Left kidney (tissue), 2 donors: ENCODE data around the gene CADPS. TPM values are rescaled to one million over a fixed set of nuclear protein-coding genes. Genes with fewer than 3 reads are reported as not detected.

ENCODE experiments used
- DNase-seq: peaks from one replicate; pipeline ENCODE4 v3.0.0-alpha.2; 2013
- polyA plus RNA-seq: library from polyadenylated mRNA; unstranded; fragments of 120-200 nt; gene quantifications from one replicate; pipeline ENCODE4 v1.2.1, GENCODE V29; 2013; ENCODE audit not compliant: insufficient read length

CADPS gene
- polyA plus RNA-seq, 1 donor = 5.0 TPM

DNA sequence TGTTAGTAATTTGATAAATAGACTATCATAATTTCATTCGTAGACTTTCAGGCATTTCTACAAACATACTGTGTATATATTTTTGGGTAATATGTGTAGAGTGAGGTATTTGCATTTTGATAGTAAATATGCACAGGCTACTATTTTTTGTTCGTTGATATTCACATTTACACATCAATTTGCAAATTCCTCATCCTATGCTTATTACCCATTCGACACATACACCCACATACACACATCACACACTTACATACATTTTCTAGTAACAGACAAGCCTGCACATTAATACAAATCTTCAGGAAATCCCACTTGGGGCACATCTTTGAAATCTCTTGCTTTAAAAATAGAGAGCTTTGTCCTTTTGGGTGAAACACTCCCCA, 373.9 kb downstream of the CADPS start:
- DNase-seq = no peak

DNA sequence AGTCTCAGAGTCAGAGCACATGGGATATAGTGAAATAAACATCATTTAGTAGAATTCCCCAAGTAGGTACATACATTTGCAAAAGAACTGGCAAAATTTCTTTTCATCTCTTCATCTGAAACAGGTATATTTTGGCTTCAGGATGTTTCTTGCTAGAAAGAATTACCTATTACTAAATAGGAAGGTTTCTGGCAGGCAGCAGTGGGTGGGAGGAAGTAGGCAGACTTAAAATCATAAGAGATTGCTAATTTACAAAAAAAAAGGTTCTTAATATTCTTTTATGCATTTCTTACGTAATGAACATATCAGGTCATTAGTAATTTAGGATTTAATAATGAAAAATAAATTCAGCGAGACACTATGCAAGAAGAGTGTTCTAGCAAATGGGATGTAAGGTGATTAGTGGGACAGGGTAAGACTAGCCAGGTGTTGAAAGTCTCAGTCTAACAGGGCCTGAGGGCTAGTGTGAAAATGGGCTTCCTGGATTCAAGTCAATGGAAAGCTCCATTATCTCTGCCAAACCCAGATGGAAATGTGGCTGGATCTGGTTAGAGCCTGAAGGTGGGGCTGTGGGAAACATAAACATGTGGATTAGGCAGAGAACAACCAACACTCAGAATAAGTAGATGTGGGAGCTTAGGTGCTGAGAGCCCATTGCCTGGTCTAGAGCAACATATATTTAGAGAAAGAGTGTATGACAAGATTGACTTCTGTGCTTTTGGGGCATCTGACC, 374.5 kb downstream of the CADPS start:
- DNase-seq = no peak

GRCh38 chr3:62497156-62497555, 378.1 kb downstream of the CADPS start:
- no peak for DNase-seq

DNA sequence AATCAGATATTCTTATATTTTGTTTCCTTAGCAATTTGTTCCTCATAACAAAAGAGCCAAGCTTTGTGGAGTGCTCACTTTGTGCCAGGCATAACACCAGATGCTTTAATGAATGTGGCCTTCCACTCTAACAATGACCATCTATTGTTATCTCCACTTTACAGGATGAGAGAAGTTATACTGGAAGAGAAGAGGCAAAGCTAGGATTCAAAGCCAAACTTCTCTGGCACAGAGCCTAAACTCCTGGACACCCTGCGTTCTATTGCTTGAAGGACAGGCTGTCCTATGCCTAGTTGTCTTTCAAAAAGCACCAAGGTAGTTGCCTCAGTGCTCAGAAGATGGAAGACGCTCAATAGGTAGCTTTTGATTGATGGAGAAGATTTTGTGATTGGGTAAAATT, 378.7 kb downstream of the CADPS start:
- DNase-seq = no peak

GRCh38 chr3:62493109-62493801, 382.0 kb downstream of the CADPS start:
- DNase-seq = no peak

DNA sequence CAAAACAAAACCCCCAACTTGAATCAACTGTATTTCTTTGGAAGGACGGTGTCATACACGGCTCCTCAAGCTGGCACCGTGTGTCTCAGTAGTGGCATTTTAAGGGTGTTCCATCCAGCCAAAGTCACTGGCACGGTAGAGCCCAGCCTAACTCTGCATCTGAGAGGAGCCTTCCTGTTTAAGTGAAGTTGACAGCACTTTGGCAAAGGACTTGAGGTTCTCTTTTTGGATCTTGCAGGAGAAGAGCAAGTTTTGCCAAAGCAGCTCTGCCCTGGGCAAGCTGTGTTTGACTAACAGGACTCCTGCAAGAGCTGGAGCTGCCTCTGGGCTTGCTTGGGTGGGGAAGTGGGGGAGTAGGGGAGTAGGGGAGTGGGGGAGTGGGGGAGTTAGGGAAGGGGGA, 392.3 kb downstream of the CADPS start:
- DNase-seq = no peak

DNA sequence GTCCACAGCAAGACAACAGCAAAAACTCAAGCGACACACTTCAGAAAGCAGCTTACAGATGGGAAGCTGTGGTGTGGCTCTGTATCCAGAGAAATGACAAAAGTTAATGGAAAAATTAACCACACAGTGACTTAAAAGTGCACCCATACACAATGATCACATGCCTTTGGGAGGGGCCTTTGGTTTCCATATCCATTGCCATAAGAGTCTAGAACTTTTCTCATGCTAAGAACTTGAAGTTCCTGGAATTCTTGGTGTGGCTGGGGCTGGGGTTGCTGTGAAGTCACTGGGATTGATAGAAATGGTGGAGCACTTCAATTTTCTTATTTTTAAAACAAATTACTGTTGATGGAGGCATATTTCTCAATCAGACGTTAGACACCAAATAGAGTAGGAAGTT, 393.3 kb downstream of the CADPS start:
- DNase-seq = no peak

GRCh38 chr3:62480056-62480455, 395.2 kb downstream of the CADPS start:
- no peak for DNase-seq

DNA sequence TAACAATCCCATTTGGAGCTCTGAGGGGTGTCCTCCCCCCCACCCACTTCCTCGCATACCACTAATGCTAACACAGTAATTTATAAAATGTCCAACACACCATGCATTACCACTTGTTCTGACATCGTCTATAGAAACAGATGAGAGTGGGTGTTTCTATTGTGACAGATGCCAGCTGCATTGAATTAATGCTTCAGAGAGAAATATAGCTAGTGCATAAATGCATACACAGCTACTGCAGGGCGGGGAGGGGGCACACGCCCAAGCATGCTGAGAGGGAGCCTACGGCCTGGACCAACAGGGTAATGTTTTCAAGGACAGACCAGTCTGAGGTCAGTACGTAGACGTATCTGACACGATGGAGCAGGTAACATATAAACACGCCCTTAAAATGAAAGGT, 395.9 kb downstream of the CADPS start:
- no peak for DNase-seq

DNA sequence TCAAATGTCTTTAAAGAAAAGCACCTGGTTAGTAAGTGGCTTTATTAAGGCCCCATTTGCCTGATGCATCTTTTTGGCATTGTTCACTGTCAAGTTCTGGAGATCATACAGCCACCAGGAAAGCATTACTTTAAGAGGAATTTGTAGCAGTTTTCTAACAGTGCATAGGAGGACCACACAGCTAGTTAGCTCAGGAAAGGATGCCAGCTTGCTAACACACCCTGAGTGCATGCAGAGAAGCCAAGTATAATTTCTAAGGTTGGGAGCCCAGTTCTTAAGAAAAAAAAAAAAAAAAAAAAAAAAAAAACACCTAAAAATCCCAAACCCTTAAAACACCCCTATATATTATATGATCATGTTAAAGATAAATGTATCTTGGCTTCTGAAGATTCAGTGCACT, 399.9 kb downstream of the CADPS start:
- DNase-seq = no peak

GRCh38 chr3:62467966-62468722, 407.1 kb downstream of the CADPS start:
- no peak for DNase-seq

DNA sequence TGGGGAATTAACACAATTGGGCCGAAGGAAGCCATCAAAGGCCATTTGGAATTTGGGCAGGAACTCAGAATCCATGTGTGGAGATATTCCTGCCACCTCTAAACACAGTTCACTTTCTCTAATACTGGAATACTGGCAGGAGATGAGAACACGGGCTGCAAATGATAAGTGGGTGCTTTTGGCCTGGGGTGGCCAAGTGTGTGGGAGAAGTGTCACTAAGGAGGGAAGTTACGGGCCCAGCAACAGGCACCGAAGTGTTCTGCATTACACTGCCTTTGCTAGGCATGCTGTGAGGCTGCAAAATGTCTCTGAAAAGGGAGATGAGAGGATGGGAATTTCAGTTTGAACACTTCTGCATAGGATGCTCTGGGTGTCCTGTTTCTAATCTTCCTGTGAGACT, 412.4 kb downstream of the CADPS start:
- no peak for DNase-seq

- DNase-seq = no peak
These were observed 413.0 kb downstream of the CADPS start for GRCh38 chr3:62462104-62462762.

DNA sequence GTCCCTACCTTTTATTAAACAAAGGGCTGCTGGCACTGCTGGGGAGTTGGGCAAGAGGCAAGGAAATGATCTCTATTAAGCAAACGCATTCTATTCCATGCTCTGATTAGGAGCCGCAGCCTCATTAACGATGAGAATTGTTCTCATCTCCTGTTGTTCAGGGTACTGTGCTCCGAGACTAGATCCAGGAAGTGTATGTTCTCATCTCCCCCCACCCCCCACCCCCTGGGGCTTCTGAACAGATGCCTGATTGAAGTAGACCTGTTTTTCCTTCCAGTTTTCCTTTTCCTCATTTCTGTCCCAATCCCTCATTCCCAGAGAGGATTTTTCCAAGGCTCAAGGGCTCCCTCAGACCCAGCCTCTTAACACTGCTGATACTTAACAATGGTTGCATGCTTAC, 420.3 kb downstream of the CADPS start:
- no peak for DNase-seq

- DNase-seq = no peak
These were observed 421.8 kb downstream of the CADPS start for GRCh38 chr3:62453448-62453847.

DNA sequence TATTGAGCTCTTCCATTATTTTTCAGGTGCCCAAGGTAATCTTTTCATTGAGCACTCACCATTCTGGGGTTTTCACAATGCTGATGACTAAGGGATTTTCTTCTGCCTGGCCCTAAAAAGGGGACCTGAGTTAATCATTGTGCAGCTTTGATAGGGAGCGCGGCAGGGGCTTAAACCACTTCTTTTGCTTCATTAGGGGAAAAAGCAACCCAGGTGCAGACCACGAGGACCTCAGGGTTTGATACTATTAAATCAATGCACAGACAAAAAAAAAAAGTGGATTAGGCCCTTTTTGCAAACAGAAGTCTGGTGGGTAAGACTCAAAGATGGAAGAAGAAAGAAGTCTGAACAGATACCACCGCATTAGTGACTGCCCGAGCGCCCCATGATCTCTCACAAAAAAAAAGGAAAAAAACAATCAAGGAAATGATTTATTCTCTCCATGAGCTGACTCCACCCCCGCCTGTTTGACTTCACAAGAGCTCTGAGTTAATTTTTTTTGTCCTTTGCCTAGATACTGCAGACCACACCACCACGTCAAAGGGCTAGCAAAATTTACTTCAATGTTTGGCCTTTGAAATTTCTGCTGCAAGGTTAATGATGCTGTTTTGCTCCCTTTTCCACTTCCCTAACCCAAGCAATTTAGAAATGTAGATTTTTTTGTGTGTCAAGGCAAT, 423.9 kb downstream of the CADPS start:
- no peak for DNase-seq

GRCh38 chr3:62446337-62446940, 428.8 kb downstream of the CADPS start:
- no peak for DNase-seq

- DNase-seq = no peak
These were observed 429.9 kb downstream of the CADPS start for GRCh38 chr3:62445275-62445674.

- no peak for DNase-seq
These were observed 435.2 kb downstream of the CADPS start for GRCh38 chr3:62439978-62440377.

- no peak for DNase-seq
These were observed 435.9 kb downstream of the CADPS start for GRCh38 chr3:62439176-62439813.

- no peak for DNase-seq
These were observed 438.4 kb downstream of the CADPS start for GRCh38 chr3:62436785-62437184.
